Measurements from ENCODE around the gene GABBR2.

GABBR2 gene

DNA sequence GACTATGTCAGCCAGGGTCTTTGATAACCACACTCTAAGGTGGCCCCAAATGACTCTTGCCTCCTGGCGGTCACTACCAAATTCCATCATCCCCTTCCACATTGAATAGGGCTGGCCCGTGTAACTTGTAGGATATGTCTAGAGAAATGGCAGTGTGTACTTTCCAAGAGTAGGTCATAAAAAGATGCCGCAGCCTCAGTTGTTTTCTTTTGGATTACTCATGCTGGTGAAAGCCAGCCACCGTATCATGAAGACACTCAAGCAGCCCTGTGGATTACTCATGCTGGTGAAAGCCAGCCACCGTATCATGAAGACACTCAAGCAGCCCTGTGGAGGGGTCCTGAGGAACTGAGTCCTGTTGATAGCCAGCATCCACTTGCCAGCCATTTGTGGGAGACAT is 281.2 kb downstream of the GABBR2 start:
- no peak for DNase-seq

GRCh38 chr9:98425079-98425478 is 283.7 kb downstream of the GABBR2 start:
- no peak for DNase-seq

DNA sequence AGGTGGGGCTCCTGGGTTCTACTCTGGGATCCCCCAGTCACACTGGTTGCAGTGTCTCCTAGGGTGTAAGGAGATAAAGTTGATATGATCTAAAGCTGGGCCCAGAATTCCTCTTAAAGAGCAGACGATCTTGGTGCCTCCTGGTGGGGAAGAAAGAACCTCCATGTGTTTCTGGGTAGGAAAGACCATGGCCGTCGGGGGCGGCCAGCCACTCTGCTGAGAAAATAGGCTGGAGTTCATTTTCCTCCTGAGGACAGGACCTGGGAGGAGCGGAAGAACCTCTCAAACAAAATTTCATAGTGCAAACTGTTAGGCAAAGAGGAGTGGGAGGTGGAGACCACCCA is 289.5 kb downstream of the GABBR2 start:
- no peak for DNase-seq

GRCh38 chr9:98418578-98419259 is 290.0 kb downstream of the GABBR2 start:
- DNase-seq, result no peak

GRCh38 chr9:98416294-98417248 is 292.2 kb downstream of the GABBR2 start:
- DNase-seq, result no peak

DNA sequence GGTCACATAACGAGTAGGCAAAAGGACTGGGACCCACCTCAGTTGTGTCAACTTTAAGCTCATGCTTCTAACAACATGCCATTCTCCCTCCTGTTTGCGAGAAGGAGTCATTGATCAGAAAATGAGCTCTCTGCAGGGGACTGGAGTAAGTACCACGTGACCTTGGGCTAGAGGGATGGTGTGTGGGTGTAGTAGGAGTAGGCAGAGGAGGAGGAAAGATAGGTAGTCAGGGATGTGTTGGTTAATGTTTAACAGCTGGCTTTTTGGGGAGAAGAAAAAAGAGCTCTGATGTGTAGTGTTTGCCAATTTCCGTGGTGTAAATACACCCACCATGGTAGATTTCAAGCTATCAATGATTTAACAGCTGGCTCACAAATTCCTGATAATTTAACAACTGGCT is 293.0 kb downstream of the GABBR2 start:
- DNase-seq, result no peak

DNA sequence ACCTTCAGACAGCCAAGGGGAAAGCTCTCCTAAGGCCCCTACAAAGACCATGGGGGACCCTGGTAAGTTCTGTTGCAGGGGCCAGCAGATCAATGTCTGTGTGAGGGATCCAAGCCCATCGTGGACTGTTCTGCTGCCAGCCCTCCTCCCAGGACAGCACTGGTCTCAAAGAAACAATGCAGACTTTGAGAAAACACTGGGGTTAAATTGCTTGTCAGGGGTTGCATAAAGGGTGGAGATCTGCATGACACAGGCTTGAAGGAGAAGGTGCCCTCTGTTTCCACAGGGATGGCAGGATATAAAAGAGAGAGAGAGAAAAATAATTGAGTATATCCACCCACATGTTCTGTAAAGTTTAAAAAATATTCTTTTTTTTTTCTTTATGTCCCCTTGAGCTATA is 295.7 kb downstream of the GABBR2 start:
- no peak for DNase-seq

GRCh38 chr9:98412101-98412842 is 296.5 kb downstream of the GABBR2 start:
- no peak for DNase-seq

DNA sequence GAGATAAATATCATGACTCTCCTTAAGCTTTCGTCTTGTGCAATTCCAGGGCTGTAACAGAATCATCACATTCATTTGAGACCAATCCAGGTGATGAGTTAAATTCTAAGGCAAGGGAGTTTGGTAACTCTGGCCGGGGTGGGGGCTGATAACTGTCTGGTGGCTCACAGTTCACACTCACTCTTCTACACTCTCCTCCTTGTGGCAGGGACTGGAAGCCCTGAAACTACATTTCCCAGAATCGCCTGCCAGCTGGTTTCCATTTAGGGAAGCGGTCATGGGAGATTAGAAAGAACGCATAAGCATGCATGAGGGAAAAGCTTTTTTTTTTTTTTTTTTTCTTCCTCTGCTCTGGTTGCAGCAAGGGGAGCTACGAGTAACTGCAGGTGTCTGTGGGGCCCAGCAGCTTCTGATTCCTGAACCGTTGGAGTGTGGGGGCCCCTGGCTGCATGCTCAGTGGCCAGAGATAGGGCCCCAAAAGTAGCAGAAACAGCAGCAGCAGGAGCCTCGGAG is 298.5 kb downstream of the GABBR2 start:
- no peak for DNase-seq

DNA sequence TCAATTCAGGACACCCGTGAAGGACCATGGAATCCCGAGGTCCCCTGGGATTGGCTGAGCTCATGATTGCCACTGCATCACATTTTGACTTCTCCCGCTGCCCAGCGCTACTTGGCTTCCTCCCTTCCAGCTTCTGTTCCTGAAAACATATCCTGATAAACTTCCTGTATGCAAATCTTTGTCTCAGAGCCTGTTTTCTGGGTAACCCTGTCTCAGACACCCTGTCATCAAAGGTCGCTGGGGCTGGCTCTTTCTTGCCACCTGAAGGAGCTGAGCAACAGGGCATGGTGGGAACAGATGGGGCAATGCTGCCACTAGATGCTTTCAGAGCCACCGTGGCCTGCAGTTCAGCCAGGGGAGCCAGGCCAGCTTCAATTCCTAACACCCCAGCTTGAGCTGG is 299.0 kb downstream of the GABBR2 start:
- DNase-seq, result no peak

- no peak for DNase-seq
Measured at GRCh38 chr9:98406469-98406868, 302.3 kb downstream of the GABBR2 start.

- DNase-seq, result no peak
Measured at GRCh38 chr9:98404237-98404636, 304.5 kb downstream of the GABBR2 start.

- no peak for DNase-seq
Measured at GRCh38 chr9:98403715-98404114, 305.0 kb downstream of the GABBR2 start.

- no peak for DNase-seq
Measured at GRCh38 chr9:98402019-98402840, 306.5 kb downstream of the GABBR2 start.

DNA sequence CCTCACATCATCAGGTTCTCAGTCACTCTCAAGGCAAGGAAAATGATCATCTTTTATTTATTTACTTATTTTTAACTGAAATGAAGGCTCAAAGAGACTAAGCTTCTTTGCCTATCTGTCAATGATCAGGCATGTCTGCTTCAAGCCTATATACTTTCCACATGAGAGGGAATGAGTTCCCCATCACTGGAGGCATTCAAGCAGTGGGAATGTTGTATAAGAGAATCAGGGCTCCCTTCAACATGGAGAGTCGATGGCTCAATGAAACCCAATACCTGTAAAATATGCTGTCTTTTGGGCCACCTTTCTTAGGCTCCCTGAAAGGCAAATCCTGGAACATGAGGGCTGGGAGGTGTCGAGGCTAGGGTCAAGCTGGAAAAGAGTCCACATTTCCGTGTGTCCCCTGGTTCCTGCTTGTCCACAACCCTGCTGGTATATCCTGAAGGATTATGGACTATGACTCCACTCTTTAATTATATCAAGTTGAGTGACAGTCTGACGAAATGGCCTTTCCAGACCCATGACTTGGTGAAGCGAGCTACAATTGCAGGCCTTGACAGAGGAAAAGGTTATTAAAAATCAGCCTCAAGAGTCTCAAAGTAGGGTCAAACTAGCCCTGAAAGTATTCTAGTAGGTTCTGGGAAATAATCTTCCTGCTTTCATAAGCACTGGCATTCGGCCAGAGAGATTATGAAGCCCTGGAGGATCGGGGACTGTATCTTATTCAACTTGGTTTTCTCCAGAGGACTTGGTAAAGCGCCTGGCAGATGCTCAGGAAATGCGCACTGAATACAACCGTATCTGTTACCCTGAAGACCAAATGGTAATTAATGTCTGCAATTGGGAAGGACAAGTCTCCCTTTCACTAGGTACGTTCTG is 307.4 kb downstream of the GABBR2 start:
- DNase-seq, result no peak

- no peak for DNase-seq
Measured at GRCh38 chr9:98399950-98400683, 308.6 kb downstream of the GABBR2 start.

DNA sequence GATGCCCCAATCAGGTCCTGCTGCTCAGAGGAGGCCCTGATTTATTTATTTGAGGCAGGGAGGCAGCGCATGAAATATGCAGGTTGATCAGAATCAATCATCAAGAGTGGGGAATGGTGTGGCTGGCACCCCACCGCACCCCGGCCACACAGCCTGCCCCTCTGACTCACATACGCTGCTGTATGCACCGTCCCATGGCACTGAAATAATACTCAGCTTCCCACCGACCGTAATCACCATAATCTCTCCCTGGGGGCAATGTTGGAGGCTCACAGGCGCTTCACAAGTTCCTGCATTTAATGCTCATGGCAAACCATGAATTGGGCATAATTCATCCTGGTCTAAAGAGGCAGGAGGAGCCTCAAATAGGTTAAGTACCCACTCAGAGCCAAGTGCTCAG is 312.1 kb downstream of the GABBR2 start:
- no peak for DNase-seq

GRCh38 chr9:98396236-98396635 is 312.5 kb downstream of the GABBR2 start:
- DNase-seq, result no peak

DNA sequence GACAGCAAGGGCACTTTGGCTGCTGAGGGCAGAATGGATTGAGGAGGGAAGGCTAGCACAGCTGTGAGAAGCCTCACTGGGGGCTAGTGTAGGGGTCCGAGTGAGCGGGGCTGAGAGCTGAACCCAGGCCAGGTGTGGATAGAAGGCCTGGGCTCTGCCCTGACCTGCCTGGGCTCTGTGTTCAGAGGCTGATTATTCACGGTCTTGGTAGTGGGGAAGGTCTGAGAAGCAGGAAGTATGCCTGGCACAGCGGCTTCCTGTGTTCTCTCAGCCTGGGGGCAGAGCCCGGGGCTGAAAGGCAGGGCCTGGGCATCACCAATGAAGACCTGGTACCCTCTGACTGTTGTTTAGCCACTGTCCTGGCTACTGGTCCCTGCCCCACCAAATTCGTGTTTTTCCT is 316.9 kb downstream of the GABBR2 start:
- no peak for DNase-seq

DNA sequence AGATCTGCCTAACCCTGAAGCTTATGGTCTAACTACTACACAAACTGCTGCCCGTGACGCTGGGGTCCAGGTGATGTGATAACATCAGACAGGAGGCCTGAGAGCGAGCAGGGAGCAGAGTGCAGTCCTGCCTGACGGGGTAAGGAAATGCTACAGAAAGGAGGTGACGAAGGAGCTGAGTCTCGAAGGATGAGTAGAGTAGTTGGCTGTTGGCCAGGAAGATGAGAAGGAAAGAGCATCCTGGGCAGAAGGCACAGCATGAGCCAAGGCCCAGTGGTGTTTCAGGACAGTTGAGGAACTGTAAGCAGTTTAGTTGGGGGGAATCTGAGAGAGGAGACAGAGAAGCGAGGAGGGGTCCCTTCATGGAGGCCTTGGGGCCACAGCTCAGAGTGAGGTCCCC is 317.3 kb downstream of the GABBR2 start:
- DNase-seq, result no peak

DNA sequence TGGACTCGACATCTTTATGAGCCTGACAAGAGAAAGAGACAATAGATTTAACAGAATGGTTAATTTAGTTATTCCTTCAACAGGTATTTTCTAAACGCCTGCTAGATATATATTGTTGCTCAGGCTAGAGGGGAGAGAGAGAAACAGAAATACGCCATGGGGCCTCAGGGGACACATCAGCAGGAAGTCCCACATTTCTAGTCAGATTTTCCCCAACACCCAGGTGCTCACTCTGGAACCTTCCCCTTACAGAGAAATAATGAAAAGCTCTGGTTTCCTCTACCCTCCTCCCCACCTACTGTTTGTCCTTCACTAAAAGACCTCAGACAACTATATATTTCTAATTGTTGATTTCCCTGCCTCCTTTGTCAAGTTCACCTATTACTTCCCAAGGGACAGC is 323.0 kb downstream of the GABBR2 start:
- DNase-seq, result no peak
